Upper lobe of right lung (tissue), 1 donor: ENCODE results near the gene HOXB5. TPM values are rescaled to one million over a fixed set of nuclear protein-coding genes. Genes with fewer than 3 reads are reported as not detected.

ENCODE experiments used
- ATAC-seq: fragments of 200-7000 bp; cut with Tn5 transposase; one replicate; pipeline ENCODE4 v1.9.1; 2020; ENCODE audit warnings: mild to moderate bottlenecking, moderate library complexity
- DNase-seq: peaks from one replicate; pipeline ENCODE4 v3.0.0-alpha.2; 2020
- H3K27ac ChIP-seq: fragments of 200-600 bp; one replicate; pipeline ENCODE4 v1.8.0; 2022
- H3K27me3 ChIP-seq: fragments of 200-600 bp; one replicate; pipeline ENCODE4 v1.8.0; 2022; ENCODE audit warnings: mild to moderate bottlenecking
- H3K36me3 ChIP-seq: fragments of 200-600 bp; one replicate; pipeline ENCODE4 v1.8.0; 2022
- H3K4me1 ChIP-seq: fragments of 200-600 bp; one replicate; pipeline ENCODE4 v1.8.0; 2022
- H3K4me3 ChIP-seq: fragments of 200-600 bp; one replicate; pipeline ENCODE4 v1.8.0; 2022; ENCODE audit warnings: mild to moderate bottlenecking
- H3K9me3 ChIP-seq: fragments of 200-600 bp; one replicate; pipeline ENCODE4 v1.8.0; 2022
- CTCF ChIP-seq: fragments of 200-600 bp; IDR thresholded peaks from one replicate; pipeline ENCODE4 v1.8.0; 2022; ENCODE audit warnings: antibody characterized with exemption
- intact Hi-C: fragments of 100-400 bp; cut with DNase I; formaldehyde crosslinking; loops from one replicate; pipeline ENCODE4 v1.11.0; 2022
- total RNA-seq: library from RNA; stranded (reverse); fragmentation: NEBNext Ultra II Directional; extraction: Animal tissue kit (Norgen Biotek cat#: 25700); gene quantifications from one replicate; pipeline ENCODE4 v1.2.1, GENCODE V29; 2021
- donor health status: DM: no; HTN: yes; CAD: no; lungs with severe emphysema.

HOXB5 gene
- total RNA-seq, 1 donor from 2014 or later = 4.4 TPM

GRCh38 chr17:48575066-48575582 lies 18.5 kb downstream of the HOXB5 start:
- peak overlapping the region; percentile 83 for H3K27ac ChIP-seq
- intact Hi-C loops = no loop called here
- H3K4me3 ChIP-seq = peak overlapping the region; percentile 59
- H3K9me3 ChIP-seq = no peaks in the 10 kb centered on the region
- no peak for DNase-seq
- TF ChIP-seq CTCF = no peak
- H3K27me3 ChIP-seq = peaks cover 72% of the 10 kb centered on the region
- no peaks in the 10 kb centered on the region for H3K36me3 ChIP-seq
- no peak for ATAC-seq
- H3K4me1 ChIP-seq = peaks cover 7% of the 10 kb centered on the region

DNA sequence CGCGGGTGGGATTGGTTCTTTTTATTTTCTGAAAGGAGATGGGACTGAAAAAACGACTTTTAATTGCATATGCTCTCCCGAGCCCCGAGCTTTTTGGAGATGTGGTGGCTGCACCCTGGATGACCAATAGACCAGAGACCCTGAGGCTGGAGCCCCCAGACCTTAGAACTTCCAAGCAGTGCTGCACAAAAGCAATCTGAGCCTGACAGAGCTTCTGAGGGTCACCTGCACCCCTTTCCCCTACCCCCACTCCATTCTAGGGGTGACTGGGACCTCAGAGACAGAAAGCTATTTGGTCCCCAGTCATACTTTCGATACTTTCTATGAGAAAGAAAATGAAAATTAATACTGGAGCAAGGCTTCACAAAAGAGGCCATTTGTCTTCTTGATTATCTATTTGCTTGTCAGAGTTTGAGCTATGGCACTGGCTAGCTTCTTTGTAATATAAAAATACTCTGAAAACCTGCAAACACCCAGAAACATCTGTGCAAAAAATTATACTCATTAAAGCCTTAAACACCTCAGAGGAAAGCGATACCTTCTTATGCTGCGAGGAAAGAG lies 19.0 kb downstream of the HOXB5 start:
- H3K4me1 ChIP-seq = peaks cover 7% of the 10 kb centered on the region
- ATAC-seq (no peak), DNase-seq (no peak)
- H3K27me3 ChIP-seq = peaks cover 72% of the 10 kb centered on the region
- peak overlapping the region; percentile 59 for H3K4me3 ChIP-seq
- peak overlapping the region; percentile 83 for H3K27ac ChIP-seq
- no peaks in the 10 kb centered on the region for H3K36me3 ChIP-seq
- TF ChIP-seq CTCF = no peak
- intact Hi-C loops = no loop called here
- no peaks in the 10 kb centered on the region for H3K9me3 ChIP-seq

- Histone ChIP-seq H3K4me1 (peaks cover 18% of the 10 kb centered on the region), H3K9me3 (no peaks in the 10 kb centered on the region), H3K27ac (peak overlapping the region; percentile 83), H3K4me3 (peak overlapping the region; percentile 59), H3K27me3 (peaks cover 79% of the 10 kb centered on the region), H3K36me3 (no peaks in the 10 kb centered on the region)
- no peak for DNase-seq
- intact Hi-C loops = no loop called here
- ATAC-seq = no peak
- TF ChIP-seq CTCF = no peak
Measured at GRCh38 chr17:48571826-48572417, 21.7 kb downstream of the HOXB5 start.

DNA sequence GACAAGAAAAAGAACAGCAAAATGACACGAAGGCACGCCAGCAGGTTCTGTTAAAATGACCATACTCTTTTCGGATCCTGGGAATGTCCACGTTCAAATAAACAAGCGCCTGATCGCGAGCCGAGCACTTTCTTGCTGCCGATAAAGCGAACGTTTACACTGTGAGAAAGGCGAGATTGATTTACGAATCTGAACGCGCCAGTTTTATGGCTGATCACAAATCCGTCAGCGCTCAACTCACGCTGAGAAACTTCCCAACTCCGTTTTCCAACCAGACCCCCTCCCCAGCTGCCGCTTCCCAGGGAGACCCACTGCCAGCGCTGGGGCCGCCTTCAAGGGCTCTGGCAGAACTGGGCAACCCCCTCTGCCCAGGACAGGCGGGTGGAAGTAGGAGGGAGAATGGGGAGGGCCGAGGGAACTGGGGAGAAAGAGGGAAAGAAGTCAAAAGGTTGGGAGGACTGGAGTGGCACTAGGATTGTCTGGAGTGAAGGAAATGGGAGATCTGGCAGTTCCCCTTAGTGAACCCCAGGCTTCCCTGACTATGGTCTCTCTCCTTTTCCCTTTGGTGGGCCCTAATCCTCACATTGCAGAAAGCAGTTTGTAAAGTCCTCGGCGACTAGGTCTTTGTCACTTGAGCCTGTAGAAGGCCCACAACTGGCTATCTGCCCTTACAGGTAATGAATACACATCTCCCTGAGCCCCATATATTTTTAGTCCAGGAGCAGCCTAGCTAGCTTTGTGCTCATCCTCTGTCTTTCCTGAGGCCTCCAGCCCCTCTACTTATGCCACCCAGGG lies 22.4 kb downstream of the HOXB5 start:
- Histone ChIP-seq H3K36me3 (no peaks in the 10 kb centered on the region), H3K27me3 (peaks cover 73% of the 10 kb centered on the region), H3K9me3 (no peaks in the 10 kb centered on the region), H3K27ac (peak overlapping the region; percentile 83), H3K4me3 (peak overlapping the region; percentile 39), H3K4me1 (peaks cover 24% of the 10 kb centered on the region)
- no peak for ATAC-seq
- DNase-seq = no peak
- intact Hi-C loops = no loop called here
- no peak for TF ChIP-seq CTCF

- intact Hi-C loops = no loop called here
- no peaks in the 10 kb centered on the region for H3K9me3 ChIP-seq
- ATAC-seq (no peak), DNase-seq (no peak)
- peak overlapping the region; percentile 39 for H3K4me3 ChIP-seq
- peaks cover 24% of the 10 kb centered on the region for H3K4me1 ChIP-seq
- H3K36me3 ChIP-seq = no peaks in the 10 kb centered on the region
- peaks cover 66% of the 10 kb centered on the region for H3K27me3 ChIP-seq
- peak overlapping the region; percentile 83 for H3K27ac ChIP-seq
- TF ChIP-seq CTCF = no peak
Measured at GRCh38 chr17:48570325-48571023, 23.1 kb downstream of the HOXB5 start.
